SK-N-SH (cell line): ENCODE data around the gene ZBTB5. TPM values are rescaled to one million over a fixed set of nuclear protein-coding genes. Genes with fewer than 3 reads are reported as not detected.

Source experiments
- CTCF ChIA-PET: fragments of 300-600, 350-600 bp; formaldehyde crosslinking; extraction: SDS; loops from one replicate; lab custom pipeline; 2021; lab: Yijun Ruan, JAX
- POLR2A ChIA-PET: fragments of 350-600 bp; sonication (Branson Sonifier 250); formaldehyde crosslinking; extraction: SDS; loops from one replicate; lab custom pipeline; 2020; ENCODE audit warnings: antibody characterized with exemption, inconsistent platforms; lab: Yijun Ruan, JAX
- DNase-seq: peaks from one replicate; pipeline ENCODE4 v3.0.0; 2012
- H2AFZ ChIP-seq: fragments of 200-600 bp; sonication (generic); 2 replicates; pipeline ENCODE4 v1.8.1; 2016; ENCODE audit warnings: antibody characterized with exemption, mild to moderate bottlenecking, low read depth
- H3F3A ChIP-seq: fragments of 200-600 bp; sonication (generic); replicated peaks from 2 replicates; pipeline ENCODE3; 2016; ENCODE audit warnings: antibody characterized with exemption, mild to moderate bottlenecking; ENCODE audit not compliant: insufficient read depth
- H3K27ac ChIP-seq, 2 experiments: fragments of 200-500 bp in 1 of 2; fragments of 200-600 bp in 1 of 2; sonication (Bioruptor generic) in 1 of 2; sonication (generic), shearing (Covaris generic) in 1 of 2; 2 replicates each; pipeline versions ENCODE4 v1.5.1 to v1.6.1; 2014 to 2016; ENCODE audit warnings: low read depth in 2 of 2, inconsistent platforms in 1 of 2, low read length in 1 of 2, mild to moderate bottlenecking in 1 of 2, mixed read lengths in 1 of 2
- H3K27me3 ChIP-seq: fragments of 200-600 bp; sonication (generic), shearing (Covaris generic); 2 replicates; pipeline ENCODE4 v1.6.1; 2016; ENCODE audit warnings: mixed run types; ENCODE audit not compliant: insufficient read depth
- H3K36me3 ChIP-seq, 2 experiments: fragments of 200-500 bp in 1 of 2; fragments of 200-600 bp in 1 of 2; sonication (Bioruptor generic) in 1 of 2; sonication (generic) in 1 of 2; replicated peaks in 1 of 2; 2 replicates each; pipeline versions ENCODE3 to v1.5.1; 2014 to 2016; ENCODE audit warnings: low read length in 1 of 2, mild to moderate bottlenecking in 1 of 2; ENCODE audit not compliant: insufficient read depth in 2 of 2, control insufficient read depth in 1 of 2
- H3K4me1 ChIP-seq, 2 experiments: fragments of 200-500 bp in 1 of 2; fragments of 200-600 bp in 1 of 2; sonication (Bioruptor generic) in 1 of 2; sonication (generic), shearing (Covaris generic) in 1 of 2; 2 replicates each; pipeline versions ENCODE4 v1.5.1 to v1.6.1; 2014 to 2016; ENCODE audit warnings: low read depth in 1 of 2, low read length in 1 of 2, mixed run types in 1 of 2; ENCODE audit not compliant: insufficient read depth in 2 of 2, control insufficient read depth in 1 of 2
- H3K4me2 ChIP-seq: fragments of 200-600 bp; sonication (generic), shearing (Covaris generic); 2 replicates; pipeline ENCODE4 v1.6.1; 2017; ENCODE audit warnings: mixed run types
- H3K4me3 ChIP-seq, 2 experiments: fragments of 200-500 bp in 1 of 2; fragments of 200-600 bp in 1 of 2; sonication (Bioruptor generic) in 1 of 2; sonication (generic), shearing (Covaris generic) in 1 of 2; 2 replicates each; pipeline versions ENCODE4 v1.5.1 to v1.8.1; 2014 to 2016; ENCODE audit warnings: low read depth in 2 of 2, inconsistent platforms in 1 of 2, low read length in 1 of 2, mild to moderate bottlenecking in 1 of 2, mixed read lengths in 1 of 2, moderate library complexity in 1 of 2
- H3K79me2 ChIP-seq: fragments of 200-600 bp; sonication (generic); 2 replicates; pipeline ENCODE4 v1.8.1; 2017; ENCODE audit warnings: mild to moderate bottlenecking; ENCODE audit not compliant: insufficient read depth
- H3K9ac ChIP-seq: fragments of 200-600 bp; sonication (generic); 2 replicates; pipeline ENCODE4 v1.6.1; 2017; ENCODE audit warnings: mixed run types
- H3K9me2 ChIP-seq: fragments of 200-600 bp; sonication (generic); 2 replicates; pipeline ENCODE4 v1.6.1; 2017; ENCODE audit warnings: mixed run types
- H3K9me3 ChIP-seq: fragments of 200-600 bp; sonication (generic); 2 replicates; pipeline ENCODE4 v1.6.1; 2017; ENCODE audit warnings: mixed run types, mild to moderate bottlenecking, moderate library complexity
- H4K20me1 ChIP-seq: fragments of 200-600 bp; sonication (generic); 2 replicates; pipeline ENCODE4 v1.6.1; 2017; ENCODE audit warnings: mild to moderate bottlenecking, mixed run types; ENCODE audit not compliant: insufficient read depth
- CHD2 ChIP-seq: fragments of 150-350 bp; IDR thresholded peaks from 2 replicates; pipeline ENCODE4 v1.6.1; 2018; ENCODE audit warnings: low read length; ENCODE audit not compliant: partially characterized antibody
- EP300 ChIP-seq, 2 experiments: IDR thresholded peaks; 2 replicates each; pipeline versions ENCODE4 v1.4.0 to v1.6.1; 2012; ENCODE audit warnings: borderline replicate concordance in 1 of 2, low read depth in 1 of 2, low read length in 1 of 2
- FOSL2 ChIP-seq: IDR thresholded peaks from 2 replicates; pipeline ENCODE4 v1.4.0; 2012; ENCODE audit warnings: low read depth, mild to moderate bottlenecking, moderate library complexity, borderline replicate concordance
- GATA2 ChIP-seq: sonication (generic); formaldehyde crosslinking; IDR thresholded peaks from 2 replicates; pipeline ENCODE4 v1.5.0; 2020; ENCODE audit warnings: mild to moderate bottlenecking, missing genetic modification reagents
- IRF3 ChIP-seq: fragments of 150-350 bp; IDR thresholded peaks from 2 replicates; pipeline ENCODE4 v1.6.1; 2016; ENCODE audit warnings: mild to moderate bottlenecking, low read depth, low read length
- MXI1 ChIP-seq: IDR thresholded peaks from 2 replicates; pipeline ENCODE4 v1.6.1; 2012; ENCODE audit warnings: mild to moderate bottlenecking, low read depth, low read length, improper control_type of control experiment
- NFIC ChIP-seq: IDR thresholded peaks from 2 replicates; pipeline ENCODE4 v1.4.0; 2012; ENCODE audit warnings: borderline replicate concordance
- NRF1 ChIP-seq: IDR thresholded peaks from 2 replicates; pipeline ENCODE4 v1.6.1; 2012; ENCODE audit warnings: low read depth, mild to moderate bottlenecking, low read length
- POLR2AphosphoS5 ChIP-seq: IDR thresholded peaks from 2 replicates; pipeline ENCODE4 v1.6.1; 2012; ENCODE audit warnings: low read depth, low read length
- RAD21 ChIP-seq: IDR thresholded peaks from 2 replicates; pipeline ENCODE4 v1.6.1; 2012; ENCODE audit warnings: mild to moderate bottlenecking, low read length
- REST ChIP-seq: IDR thresholded peaks from 2 replicates; pipeline ENCODE4 v1.6.1; 2012; ENCODE audit warnings: mild to moderate bottlenecking, low read depth, low read length, moderate library complexity
- RXRA ChIP-seq: IDR thresholded peaks from 2 replicates; pipeline ENCODE4 v1.4.0; 2012; ENCODE audit warnings: low read depth, mild to moderate bottlenecking, borderline replicate concordance
- SMC3 ChIP-seq: IDR thresholded peaks from 2 replicates; pipeline ENCODE4 v1.6.1; 2012; ENCODE audit warnings: low read depth, low read length, improper control_type of control experiment
- TAF1 ChIP-seq: IDR thresholded peaks from 2 replicates; pipeline ENCODE4 v1.6.1; 2012; ENCODE audit warnings: low read depth, mild to moderate bottlenecking, low read length, moderate library complexity, borderline replicate concordance
- WGBS: methylation state at CpG from one replicate; pipeline ENCODE4 v1.1.6; 2017; ENCODE audit warnings: low lambda C conversion rate; 5-methylcytosine and 5-hydroxymethylcytosine counted together
- polyA plus RNA-seq, 3 experiments: library from polyadenylated mRNA; depleted of rRNA; stranded (reverse); fragments of >200 nt; gene quantifications; 2 replicates each; pipeline ENCODE4 v1.2.3, GENCODE V29; 2012

The ZBTB5 gene
- polyA plus RNA-seq, 1 of the 3 experiments (the other 2 are of a cell fraction) = 6.3 TPM

DNA sequence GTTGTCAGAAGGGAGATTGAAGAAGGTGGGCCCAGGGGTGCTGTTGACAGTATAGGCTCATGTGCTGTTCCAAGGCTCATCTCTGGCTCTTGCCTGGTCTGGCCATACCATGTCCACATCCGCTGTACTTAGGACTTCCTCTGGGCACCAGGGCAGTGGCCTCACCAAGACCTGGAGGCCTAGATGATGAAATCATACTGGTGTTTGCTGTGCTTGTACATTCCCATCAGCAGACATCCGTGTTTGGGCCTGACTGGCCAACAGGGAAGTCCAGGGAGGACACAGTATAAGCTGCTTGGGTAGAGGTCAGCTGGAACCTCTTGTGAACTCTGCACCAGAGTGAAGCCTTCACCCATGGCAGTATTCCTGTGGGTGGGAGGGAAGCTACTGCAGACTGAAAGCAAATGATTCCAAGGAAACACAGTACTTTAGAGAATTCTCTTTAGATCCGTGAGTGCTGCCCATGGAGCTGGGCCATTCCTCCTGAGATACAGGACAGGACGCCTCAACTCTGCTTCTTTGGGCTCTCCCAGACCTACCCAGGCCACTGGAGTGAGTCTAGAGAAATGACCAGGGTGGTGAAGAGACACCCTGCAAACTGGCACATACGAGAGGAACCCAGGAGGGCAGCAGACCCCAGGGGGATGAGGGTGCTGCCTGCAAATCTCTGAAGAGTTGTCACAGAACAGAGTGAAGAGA, 43.0 kb upstream of the ZBTB5 start:
- H3F3A ChIP-seq = peaks cover 2% of the 10 kb centered on the region
- POLR2A ChIA-PET = interaction anchor here (0.6 kb wide), 1 partner anchor 26 kb away, joined by 3 read pairs; no protein-coding TSS in a partner anchor
- no peak overlapping the region for H2AFZ ChIP-seq

GRCh38 chr9:37507566-37508134, 42.4 kb upstream of the ZBTB5 start:
- H3K4me2 ChIP-seq = no peak overlapping the region
- ChIA-PET POLR2A (no interaction called here), CTCF (interaction anchor here (0.9 kb wide), 1 partner anchor 10 kb away, joined by 3 read pairs; no protein-coding TSS in a partner anchor)
- no peak for TF ChIP-seq RAD21
- TF ChIP-seq POLR2AphosphoS5 = 0 out of 2 replicates have a peak, but pooled peaks have one; percentile 10
- no peaks in the 10 kb centered on the region for H3K9me3 ChIP-seq
- no peak for DNase-seq
- no peak overlapping the region for H2AFZ ChIP-seq
- H3K79me2 ChIP-seq = no peaks in the 10 kb centered on the region
- no peak overlapping the region for H3K4me3 ChIP-seq
- no peaks in the 10 kb centered on the region for H3K27me3 ChIP-seq
- H3K27ac ChIP-seq = no peak overlapping the region
- 100% methylated on average over 11 of the region's 11 CpGs for WGBS
- peaks cover 6 to 42% of the 10 kb centered on the region in 2 experiments for H3K36me3 ChIP-seq
- H3K4me1 ChIP-seq = no peaks in the 10 kb centered on the region
- peaks cover 2% of the 10 kb centered on the region for H3F3A ChIP-seq
- no peaks in the 10 kb centered on the region for H3K9me2 ChIP-seq
- no peaks in the 10 kb centered on the region for H4K20me1 ChIP-seq
- H3K9ac ChIP-seq = no peak overlapping the region

More for the DNA sequence above, 43.0 kb upstream of the ZBTB5 start:
- Histone ChIP-seq H3K4me3 (no peak overlapping the region), H3K27ac (no peak overlapping the region), H3K79me2 (no peaks in the 10 kb centered on the region), H3K36me3 (peaks cover 1 to 36% of the 10 kb centered on the region in 2 experiments), H3K9me3 (no peaks in the 10 kb centered on the region), H3K9me2 (no peaks in the 10 kb centered on the region), H3K27me3 (no peaks in the 10 kb centered on the region), H3K4me2 (no peak overlapping the region), H3K9ac (no peak overlapping the region), H4K20me1 (no peaks in the 10 kb centered on the region), H3K4me1 (no peaks in the 10 kb centered on the region)
- TF ChIP-seq POLR2AphosphoS5 (0 out of 2 replicates have a peak, but pooled peaks have one; percentile 3), EP300 (IDR thresholded peaks at IDR 0.05; ENCODE audit: borderline replicate concordance in 1 of 2, low read depth in 1 of 2, low read length in 1 of 2) (no peak)
- no peak for DNase-seq
- CTCF ChIA-PET = interaction anchor here (0.9 kb wide), 1 partner anchor 10 kb away, joined by 3 read pairs; no protein-coding TSS in a partner anchor
- 98% methylated on average over 4 of the region's 5 CpGs for WGBS

- 84% methylated on average over 5 of the region's 5 CpGs for WGBS
- no peak for TF ChIP-seq FOSL2
- no peak for TF ChIP-seq IRF3
- no peak for TF ChIP-seq RAD21
- no peak for TF ChIP-seq GATA2 (CRISPR knock-in tag)
- no peak for TF ChIP-seq SMC3
- no peak for TF ChIP-seq REST
- TF ChIP-seq CHD2 = no peak
- no peak for TF ChIP-seq NFIC
- no peak for TF ChIP-seq NRF1
- no peak for TF ChIP-seq MXI1
- TF ChIP-seq TAF1 = no peak
- no peak for TF ChIP-seq RXRA
Observed at GRCh38 chr9:37504605-37505004, 39.4 kb upstream of the ZBTB5 start.

More at GRCh38 chr9:37504605-37505004, 39.4 kb upstream of the ZBTB5 start:
- Histone ChIP-seq H3K9ac (no peak overlapping the region), H3K36me3 (peaks cover 14 to 64% of the 10 kb centered on the region in 2 experiments), H3K27ac (no peak overlapping the region), H4K20me1 (no peaks in the 10 kb centered on the region), H3K4me3 (no peak overlapping the region), H3K9me3 (no peaks in the 10 kb centered on the region), H3K4me1 (no peaks in the 10 kb centered on the region), H3K27me3 (no peaks in the 10 kb centered on the region), H3F3A (no peaks in the 10 kb centered on the region), H3K79me2 (no peaks in the 10 kb centered on the region), H3K9me2 (no peaks in the 10 kb centered on the region), H3K4me2 (no peak overlapping the region), H2AFZ (no peak overlapping the region)
- DNase-seq = no peak
- POLR2A ChIA-PET = no interaction called here
- CTCF ChIA-PET = interaction anchor here (1.2 kb wide), 1 partner anchor 90 kb away, joined by 3 read pairs; no protein-coding TSS in a partner anchor
